HepG2 (cell line): ENCODE measurements around the gene KDM7A. TPM values are rescaled to one million over a fixed set of nuclear protein-coding genes. Genes with fewer than 3 reads are reported as not detected.

Experiments used
- AGO1 ChIP-seq: fragments of 200-400 bp; formaldehyde crosslinking; IDR thresholded peaks from 2 replicates; pipeline ENCODE4 v1.6.1; 2017; ENCODE audit warnings: mild to moderate bottlenecking, low read depth, low read length, moderate library complexity; ENCODE audit not compliant: poor library complexity, severe bottlenecking
- ARNT2 ChIP-seq: sonication (generic); formaldehyde crosslinking; IDR thresholded peaks from 2 replicates; pipeline ENCODE4 v1.8.0; 2022; ENCODE audit warnings: mild to moderate bottlenecking, low read depth, missing genetic modification reagents, moderate library complexity
- ATF1 ChIP-seq: IDR thresholded peaks from 2 replicates; pipeline ENCODE4 v1.6.1; 2016; ENCODE audit warnings: mild to moderate bottlenecking, control low read depth
- EHMT2 ChIP-seq: fragments of 200-600 bp; sonication (generic); IDR thresholded peaks from 2 replicates; pipeline ENCODE4 v1.7.0; 2017; ENCODE audit warnings: antibody characterized with exemption, low read depth, low read length, borderline replicate concordance
- GTF3A ChIP-seq: sonication (generic); formaldehyde crosslinking; conservative IDR thresholded peaks from 2 replicates; pipeline ENCODE4 v1.4.0; 2020; ENCODE audit warnings: mild to moderate bottlenecking, missing genetic modification reagents
- HES4 ChIP-seq: sonication (generic); formaldehyde crosslinking; IDR thresholded peaks from 2 replicates; pipeline ENCODE4 v1.9.0; 2021; ENCODE audit warnings: mild to moderate bottlenecking, missing genetic modification reagents, borderline replicate concordance
- HMGA1 ChIP-seq: sonication (generic); formaldehyde crosslinking; conservative IDR thresholded peaks from 2 replicates; pipeline ENCODE4 v1.4.0; 2020; ENCODE audit warnings: missing genetic modification reagents
- IKZF1 ChIP-seq: fragments of 450-650 bp; IDR thresholded peaks from 2 replicates; pipeline ENCODE4 v1.7.1; 2016
- TP53 ChIP-seq: sonication (generic); formaldehyde crosslinking; conservative IDR thresholded peaks from 2 replicates; pipeline ENCODE4 v1.4.0; 2020; ENCODE audit warnings: missing genetic modification reagents
- ZFP36L1 ChIP-seq: sonication (generic); formaldehyde crosslinking; IDR thresholded peaks from 2 replicates; pipeline ENCODE4 v1.8.0; 2022; ENCODE audit warnings: mild to moderate bottlenecking, missing genetic modification reagents, moderate library complexity
- ZFP62 ChIP-seq: sonication (generic); formaldehyde crosslinking; IDR thresholded peaks from 2 replicates; pipeline ENCODE4 v1.4.0; 2020; ENCODE audit warnings: missing genetic modification reagents
- ZNF30 ChIP-seq: sonication (generic); formaldehyde crosslinking; IDR thresholded peaks from 2 replicates; pipeline ENCODE4 v1.5.0; 2020; ENCODE audit warnings: mild to moderate bottlenecking, missing genetic modification reagents
- ZNF512B ChIP-seq: sonication (generic); formaldehyde crosslinking; IDR thresholded peaks from 2 replicates; pipeline ENCODE4 v1.5.1; 2020; ENCODE audit warnings: missing genetic modification reagents, mild to moderate bottlenecking, borderline replicate concordance
- ZNF570 ChIP-seq: sonication (generic); formaldehyde crosslinking; IDR thresholded peaks from 2 replicates; pipeline ENCODE4 v1.4.0; 2020; ENCODE audit warnings: mild to moderate bottlenecking, missing genetic modification reagents, borderline replicate concordance
- ZNF597 ChIP-seq: sonication (generic); formaldehyde crosslinking; IDR thresholded peaks from 2 replicates; pipeline ENCODE4 v1.5.0; 2020; ENCODE audit warnings: missing genetic modification reagents
- ZNF598 ChIP-seq: sonication (generic); formaldehyde crosslinking; IDR thresholded peaks from 2 replicates; pipeline ENCODE4 v1.5.1; 2020; ENCODE audit warnings: mild to moderate bottlenecking, missing genetic modification reagents, borderline replicate concordance
- ZNF652 ChIP-seq: IDR thresholded peaks from 2 replicates; pipeline ENCODE4 v1.6.1; 2016; ENCODE audit warnings: low read depth, borderline replicate concordance
- ZNF776 ChIP-seq: sonication (generic); formaldehyde crosslinking; IDR thresholded peaks from 2 replicates; pipeline ENCODE4 v1.4.0; 2020; ENCODE audit warnings: mild to moderate bottlenecking, missing genetic modification reagents
- ZNF891 ChIP-seq: sonication (generic); formaldehyde crosslinking; IDR thresholded peaks from 2 replicates; pipeline ENCODE4 v1.5.0; 2020; ENCODE audit warnings: mild to moderate bottlenecking, missing genetic modification reagents
- polyA plus RNA-seq, 8 experiments: library from polyadenylated mRNA; depleted of rRNA in 3 of 8; stranded (reverse) in 7 of 8; unstranded in 1 of 8; fragments of >200 nt; fragmentation: Illumina TruSeq in 4 of 8; extraction: Trizol in 4 of 8; gene quantifications; 2 replicates each; pipeline versions ENCODE4 v1.2.1 to v1.2.3, GENCODE V29; 2011 to 2016; ENCODE audit warnings: low read depth in 4 of 8, missing spikeins in 1 of 8, mixed read lengths in 1 of 8; ENCODE audit not compliant: insufficient read depth in 1 of 8
- total RNA-seq, 5 experiments: library from RNA; depleted of rRNA; stranded (reverse); fragments of >200 nt; fragmentation: Illumina TruSeq; extraction: Trizol; gene quantifications; 2 replicates each; pipeline ENCODE4 v1.2.3, GENCODE V29; 2016; ENCODE audit warnings: low read depth in 1 of 5
- TF ChIP-seq, protein P1 (sequence below): sonication (generic); formaldehyde crosslinking; IDR thresholded peaks from 2 replicates; pipeline ENCODE4 v1.4.0; 2020; ENCODE audit warnings: missing genetic modification reagents, borderline replicate concordance
- TF ChIP-seq, protein P2 (sequence below): sonication (generic); formaldehyde crosslinking; IDR thresholded peaks from 2 replicates; pipeline ENCODE4 v1.5.1; 2020; ENCODE audit warnings: missing genetic modification reagents, mild to moderate bottlenecking, borderline replicate concordance

KDM7A gene
- total and polyA plus RNA-seq, 2 of the 13 experiments (the other 11 are each of a cell fraction or from before 2014, with no cell fraction given), result 10.8 to 16.8 TPM

DNA sequence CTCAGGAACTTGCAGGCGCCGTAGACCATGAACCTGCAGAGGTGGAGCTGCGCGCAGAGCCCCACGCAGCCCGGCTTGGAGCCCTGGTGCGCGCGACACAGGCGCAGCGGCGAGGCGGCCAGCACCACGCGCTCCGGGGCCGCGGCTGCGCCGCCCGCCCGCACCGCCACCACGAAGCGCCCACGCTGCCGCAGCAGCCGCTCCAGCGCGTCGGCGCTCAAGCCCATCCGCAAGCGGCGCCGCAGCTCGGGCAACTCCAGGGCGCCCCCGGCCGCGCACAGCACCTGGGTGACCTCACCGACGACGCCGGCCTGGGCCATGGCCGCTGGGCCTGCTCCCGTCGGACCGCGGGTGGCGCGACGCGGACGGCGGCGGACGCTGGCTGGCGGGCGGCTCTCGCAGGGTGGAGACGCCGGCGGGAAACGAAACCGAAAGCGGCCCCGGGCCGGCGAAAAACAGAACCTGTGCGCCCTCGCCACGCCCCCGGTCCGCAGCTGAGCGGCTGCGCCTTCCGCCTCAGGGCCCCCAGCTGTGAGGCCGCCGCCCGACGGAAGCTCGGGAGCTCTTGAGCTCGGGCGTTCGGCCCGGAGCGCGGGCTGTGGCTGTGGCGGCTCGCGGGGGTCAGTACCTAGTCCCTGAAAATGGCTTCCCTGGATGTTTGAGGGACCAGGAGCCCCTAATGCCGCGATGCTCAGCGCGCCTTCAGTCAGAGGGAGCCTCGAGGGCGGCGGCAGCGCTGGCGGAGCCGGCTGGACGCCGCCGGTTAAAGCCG is 114.1 kb downstream of the KDM7A start, which contains the start of gene PARP12 (continued):
- TF ChIP-seq ZNF512B (no peak), GTF3A (no peak), AGO1 (no peak), ZNF776 (CRISPR knock-in tag) (no peak; the same call in 1 of the 2 replicates), ARNT2 (peak; percentile 78; the same call in 1 of the 2 replicates), ZFP62 (CRISPR knock-in tag) (no peak), ZNF597 (no peak), HMGA1 (no peak), HES4 (CRISPR knock-in tag) (peak; percentile 48; the same call in 1 of the 2 replicates), ZNF30 (CRISPR knock-in tag) (0 out of 2 replicates have a peak, but pooled peaks have one; percentile 45), ZFP36L1 (CRISPR knock-in tag) (no peak), TP53 (CRISPR knock-in tag) (no peak), ATF1 (CRISPR knock-in tag) (no peak), ZNF570 (CRISPR knock-in tag) (no peak), ZNF598 (CRISPR knock-in tag) (no peak), IKZF1 (no peak), EHMT2 (no peak), ZNF652 (CRISPR knock-in tag) (no peak), ZNF891 (CRISPR knock-in tag) (no peak; the same call in 1 of the 2 replicates)
- TF ChIP-seq, protein P1, sequence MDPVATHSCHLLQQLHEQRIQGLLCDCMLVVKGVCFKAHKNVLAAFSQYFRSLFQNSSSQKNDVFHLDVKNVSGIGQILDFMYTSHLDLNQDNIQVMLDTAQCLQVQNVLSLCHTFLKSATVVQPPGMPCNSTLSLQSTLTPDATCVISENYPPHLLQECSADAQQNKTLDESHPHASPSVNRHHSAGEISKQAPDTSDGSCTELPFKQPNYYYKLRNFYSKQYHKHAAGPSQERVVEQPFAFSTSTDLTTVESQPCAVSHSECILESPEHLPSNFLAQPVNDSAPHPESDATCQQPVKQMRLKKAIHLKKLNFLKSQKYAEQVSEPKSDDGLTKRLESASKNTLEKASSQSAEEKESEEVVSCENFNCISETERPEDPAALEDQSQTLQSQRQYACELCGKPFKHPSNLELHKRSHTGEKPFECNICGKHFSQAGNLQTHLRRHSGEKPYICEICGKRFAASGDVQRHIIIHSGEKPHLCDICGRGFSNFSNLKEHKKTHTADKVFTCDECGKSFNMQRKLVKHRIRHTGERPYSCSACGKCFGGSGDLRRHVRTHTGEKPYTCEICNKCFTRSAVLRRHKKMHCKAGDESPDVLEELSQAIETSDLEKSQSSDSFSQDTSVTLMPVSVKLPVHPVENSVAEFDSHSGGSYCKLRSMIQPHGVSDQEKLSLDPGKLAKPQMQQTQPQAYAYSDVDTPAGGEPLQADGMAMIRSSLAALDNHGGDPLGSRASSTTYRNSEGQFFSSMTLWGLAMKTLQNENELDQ, result no peak
- TF ChIP-seq, protein P2, sequence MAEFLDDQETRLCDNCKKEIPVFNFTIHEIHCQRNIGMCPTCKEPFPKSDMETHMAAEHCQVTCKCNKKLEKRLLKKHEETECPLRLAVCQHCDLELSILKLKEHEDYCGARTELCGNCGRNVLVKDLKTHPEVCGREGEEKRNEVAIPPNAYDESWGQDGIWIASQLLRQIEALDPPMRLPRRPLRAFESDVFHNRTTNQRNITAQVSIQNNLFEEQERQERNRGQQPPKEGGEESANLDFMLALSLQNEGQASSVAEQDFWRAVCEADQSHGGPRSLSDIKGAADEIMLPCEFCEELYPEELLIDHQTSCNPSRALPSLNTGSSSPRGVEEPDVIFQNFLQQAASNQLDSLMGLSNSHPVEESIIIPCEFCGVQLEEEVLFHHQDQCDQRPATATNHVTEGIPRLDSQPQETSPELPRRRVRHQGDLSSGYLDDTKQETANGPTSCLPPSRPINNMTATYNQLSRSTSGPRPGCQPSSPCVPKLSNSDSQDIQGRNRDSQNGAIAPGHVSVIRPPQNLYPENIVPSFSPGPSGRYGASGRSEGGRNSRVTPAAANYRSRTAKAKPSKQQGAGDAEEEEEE, result no peak
